Gastroesophageal sphincter (tissue), 4 donors: ENCODE measurements around the gene MYL10. TPM values are rescaled to one million over a fixed set of nuclear protein-coding genes. Genes with fewer than 3 reads are reported as not detected.

Experiments used
- ATAC-seq: fragments of 150-250 bp; one replicate; pipeline ENCODE4 v1.9.1; 2016; ENCODE audit warnings: mild to moderate bottlenecking, moderate library complexity
- H3K27ac ChIP-seq, 4 donors: fragments of 200-600 bp; sonication (generic) in 3 of 4; 1 replicate in 3 of 4; 2 replicates in 1 of 4; pipeline ENCODE4 v1.5.1; 2016 to 2019
- H3K27me3 ChIP-seq: fragments of 200-600 bp; sonication (generic); one replicate; pipeline ENCODE4 v1.5.1; 2019
- H3K36me3 ChIP-seq, 2 donors: fragments of 200-600 bp; sonication (generic); one replicate each; pipeline ENCODE4 v1.5.1; 2019; ENCODE audit warnings: control low read depth in 1 of 2
- H3K4me1 ChIP-seq, 3 donors: fragments of 200-600 bp; sonication (generic); 1 replicate in 2 of 3; 2 replicates in 1 of 3; pipeline ENCODE4 v1.5.1; 2016 to 2019; ENCODE audit warnings: control low read depth in 2 of 3
- H3K4me3 ChIP-seq, 2 donors: fragments of 200-600 bp; sonication (generic); one replicate each; pipeline ENCODE4 v1.5.1; 2019; ENCODE audit warnings: mild to moderate bottlenecking in 1 of 2, moderate library complexity in 1 of 2
- H3K9me3 ChIP-seq, 3 donors: fragments of 200-600 bp; sonication (generic); one replicate each; pipeline ENCODE4 v1.5.1; 2017 to 2019; ENCODE audit warnings: control low read depth in 2 of 3
- EP300 ChIP-seq: sonication (generic); formaldehyde crosslinking; IDR thresholded peaks from one replicate; pipeline ENCODE4 v1.6.1; 2017; ENCODE audit warnings: antibody characterized with exemption, mild to moderate bottlenecking
- POLR2A ChIP-seq, 2 donors: fragments of 450-650 bp; IDR thresholded peaks; one replicate each; pipeline ENCODE4 v1.6.1; 2017; ENCODE audit warnings: antibody characterized with exemption in 2 of 2, mild to moderate bottlenecking in 2 of 2, moderate library complexity in 1 of 2
- POLR2AphosphoS5 ChIP-seq: sonication (generic); formaldehyde crosslinking; IDR thresholded peaks from one replicate; pipeline ENCODE4 v1.6.1; 2017; ENCODE audit warnings: antibody characterized with exemption
- WGBS, 2 donors: methylation state at CpG; one replicate each; pipeline ENCODE4 v1.1.5; 2018; ENCODE audit warnings: low coverage in 1 of 2; 5-methylcytosine and 5-hydroxymethylcytosine counted together
- total RNA-seq, 4 donors: library from RNA; depleted of rRNA; stranded (reverse); fragments of >200 nt; gene quantifications; one replicate each; pipeline ENCODE4 v1.1.0, GENCODE V29; 2016
- TF ChIP-seq, protein P1 (sequence below), 4 experiments: fragments of 200-600 bp in 2 of 4; fragments of 450-650 bp in 2 of 4; sonication (generic) in 1 of 4; IDR thresholded peaks; one replicate each; pipeline ENCODE4 v1.5.1; 2017 to 2019; ENCODE audit warnings: antibody characterized with exemption in 4 of 4, mild to moderate bottlenecking in 2 of 4, moderate library complexity in 2 of 4

MYL10 gene
- total RNA-seq, 4 donors from 2014 or later: not detected

DNA sequence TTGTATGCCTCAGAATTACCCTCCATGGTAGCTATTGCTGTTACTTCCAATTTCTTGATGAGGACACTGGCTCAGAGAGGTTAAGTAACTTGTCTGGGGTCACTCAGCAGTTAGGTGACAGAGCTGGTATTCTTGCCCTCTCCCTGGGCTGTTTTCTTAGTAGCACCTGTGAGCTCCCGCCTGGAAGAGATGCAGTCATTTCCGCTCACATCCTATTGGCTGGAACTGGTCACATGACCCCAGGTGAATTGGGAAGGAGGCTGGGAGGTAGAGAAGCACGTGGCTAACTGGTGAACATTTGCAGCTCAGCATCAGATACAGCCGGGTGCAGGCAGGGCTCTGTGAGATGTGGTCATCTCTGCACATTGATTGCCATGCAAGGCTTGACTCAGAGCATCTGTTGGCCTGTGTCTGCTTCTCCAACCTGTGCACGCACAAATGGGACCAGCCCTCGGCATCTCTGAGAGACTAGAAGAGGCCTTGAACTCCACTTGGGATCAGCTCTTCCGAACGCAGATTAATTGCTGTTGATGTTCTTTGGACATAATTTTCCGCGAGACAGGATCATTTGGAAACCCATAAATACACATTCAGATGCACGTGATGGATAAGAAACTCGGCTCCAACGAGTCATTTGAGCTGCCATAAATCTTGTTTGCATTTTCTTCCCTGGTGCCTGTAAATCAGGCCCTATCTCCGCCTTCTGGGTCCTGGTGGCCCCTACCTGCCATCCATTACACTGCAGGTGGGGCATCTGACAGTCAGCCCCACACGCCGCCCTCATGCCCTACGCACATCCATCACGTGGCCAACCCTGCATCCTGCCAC lies 42.8 kb downstream of the MYL10 start:
- H3K36me3 ChIP-seq: no peaks in the 10 kb centered on the region
- peaks cover 9% of the 10 kb centered on the region for H3K27me3 ChIP-seq
- no peak for ATAC-seq
- no peak overlapping the region for H3K4me3 ChIP-seq
- H3K9me3 ChIP-seq: peaks cover 0 to 9% (median 0%) of the 10 kb centered on the region in 3 donors
- 56 to 67% methylated on average over 11 to 14 of the region's 18 CpGs for WGBS, 2 donors
- no peaks in the 10 kb centered on the region for H3K4me1 ChIP-seq
- TF ChIP-seq POLR2AphosphoS5: no peak
- no peak for TF ChIP-seq POLR2A (IDR thresholded peaks at IDR 0.05)
- TF ChIP-seq, protein P1, sequence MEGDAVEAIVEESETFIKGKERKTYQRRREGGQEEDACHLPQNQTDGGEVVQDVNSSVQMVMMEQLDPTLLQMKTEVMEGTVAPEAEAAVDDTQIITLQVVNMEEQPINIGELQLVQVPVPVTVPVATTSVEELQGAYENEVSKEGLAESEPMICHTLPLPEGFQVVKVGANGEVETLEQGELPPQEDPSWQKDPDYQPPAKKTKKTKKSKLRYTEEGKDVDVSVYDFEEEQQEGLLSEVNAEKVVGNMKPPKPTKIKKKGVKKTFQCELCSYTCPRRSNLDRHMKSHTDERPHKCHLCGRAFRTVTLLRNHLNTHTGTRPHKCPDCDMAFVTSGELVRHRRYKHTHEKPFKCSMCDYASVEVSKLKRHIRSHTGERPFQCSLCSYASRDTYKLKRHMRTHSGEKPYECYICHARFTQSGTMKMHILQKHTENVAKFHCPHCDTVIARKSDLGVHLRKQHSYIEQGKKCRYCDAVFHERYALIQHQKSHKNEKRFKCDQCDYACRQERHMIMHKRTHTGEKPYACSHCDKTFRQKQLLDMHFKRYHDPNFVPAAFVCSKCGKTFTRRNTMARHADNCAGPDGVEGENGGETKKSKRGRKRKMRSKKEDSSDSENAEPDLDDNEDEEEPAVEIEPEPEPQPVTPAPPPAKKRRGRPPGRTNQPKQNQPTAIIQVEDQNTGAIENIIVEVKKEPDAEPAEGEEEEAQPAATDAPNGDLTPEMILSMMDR (IDR thresholded peaks at IDR 0.05): no peak
- TF ChIP-seq EP300: no peak
- no peak overlapping the region for H3K27ac ChIP-seq

DNA sequence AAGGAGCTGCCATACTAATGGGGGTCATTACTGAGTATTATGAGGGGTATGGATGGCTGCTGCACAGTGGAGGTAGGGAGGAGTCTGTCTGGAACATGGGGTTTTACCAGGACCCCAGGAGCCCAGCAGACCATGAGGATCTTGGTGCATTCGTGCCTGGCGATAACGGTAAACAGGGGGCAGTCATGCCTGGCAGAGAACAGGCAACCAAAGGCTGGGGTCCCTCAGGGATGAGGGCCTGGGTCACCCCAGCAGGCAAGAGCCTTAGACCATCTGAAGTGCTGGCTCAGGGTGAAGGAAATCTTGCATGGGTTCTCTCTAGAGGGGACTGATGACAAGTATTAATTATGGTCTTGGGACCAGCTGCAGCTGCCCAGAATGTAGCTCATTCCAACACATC lies 46.1 kb downstream of the MYL10 start:
- TF ChIP-seq POLR2A (IDR thresholded peaks at IDR 0.05) (no peak), EP300 (no peak), POLR2AphosphoS5 (no peak)
- TF ChIP-seq, protein P1 (IDR thresholded peaks at IDR 0.05): no peak
- ATAC-seq: no peak
- 83 to 92% methylated on average over 3 of the region's 3 CpGs for WGBS, 2 donors

DNA sequence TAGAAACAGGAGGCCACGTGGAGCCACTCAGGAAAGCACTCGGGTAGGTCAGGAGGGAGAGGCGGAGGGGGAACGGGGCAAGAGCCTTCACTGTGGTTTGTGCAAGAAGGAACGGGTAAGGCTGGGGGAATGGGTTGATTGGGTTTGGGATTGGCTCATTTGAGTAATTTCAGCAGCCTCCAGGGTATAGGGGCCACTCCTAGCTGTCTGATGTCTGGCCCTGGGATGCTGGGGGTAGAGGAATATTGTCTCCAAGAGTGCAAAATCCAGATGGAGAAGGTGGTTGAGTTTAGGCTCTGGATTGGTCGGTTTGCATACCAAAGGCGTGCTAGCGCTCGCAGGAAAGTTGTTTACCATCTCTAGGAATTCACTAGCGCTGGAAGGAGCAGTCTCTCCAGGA lies 47.2 kb downstream of the MYL10 start:
- TF ChIP-seq POLR2AphosphoS5 (no peak), POLR2A (IDR thresholded peaks at IDR 0.05) (no peak), EP300 (no peak)
- TF ChIP-seq, protein P1 (IDR thresholded peaks at IDR 0.05): no peak
- H3K36me3 ChIP-seq: no peaks in the 10 kb centered on the region
- H3K4me1 ChIP-seq: no peaks in the 10 kb centered on the region
- peaks cover 0 to 9% (median 0%) of the 10 kb centered on the region in 3 donors for H3K9me3 ChIP-seq
- H3K27me3 ChIP-seq: peaks cover 37% of the 10 kb centered on the region
- no peak for ATAC-seq
- H3K27ac ChIP-seq: no peak overlapping the region
- 42 to 58% methylated on average over 4 to 9 of the region's 10 CpGs for WGBS, 2 donors
- H3K4me3 ChIP-seq: no peak overlapping the region

More for the DNA sequence above, 46.1 kb downstream of the MYL10 start:
- H3K9me3 ChIP-seq: peaks cover 0 to 9% (median 0%) of the 10 kb centered on the region in 3 donors
- H3K27me3 ChIP-seq: peaks cover 27% of the 10 kb centered on the region
- no peak overlapping the region for H3K27ac ChIP-seq
- H3K4me3 ChIP-seq: no peak overlapping the region
- H3K4me1 ChIP-seq: no peaks in the 10 kb centered on the region
- no peaks in the 10 kb centered on the region for H3K36me3 ChIP-seq

DNA sequence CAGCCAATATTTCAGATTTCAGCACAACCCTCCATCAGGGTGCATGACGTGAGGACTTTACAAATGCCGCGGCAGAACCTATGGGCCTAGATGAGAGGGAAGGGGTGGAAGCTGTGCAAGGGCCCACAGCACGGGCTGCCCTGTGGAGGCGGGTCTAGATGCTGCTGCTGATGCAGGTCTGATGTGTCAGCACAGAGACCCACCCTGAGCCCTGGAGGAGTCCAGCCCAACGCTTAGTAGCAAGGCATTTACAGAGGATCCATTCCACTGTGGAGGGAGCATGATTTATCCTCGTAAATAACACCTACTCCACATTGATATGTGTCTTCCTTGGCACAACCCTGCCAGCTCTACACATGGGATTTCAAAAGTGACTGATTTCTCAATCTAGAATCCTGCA lies 48.5 kb downstream of the MYL10 start:
- Histone ChIP-seq H3K9me3 (peaks cover 0 to 9% (median 0%) of the 10 kb centered on the region in 3 donors), H3K4me3 (no peak overlapping the region), H3K27ac (no peak overlapping the region), H3K4me1 (no peaks in the 10 kb centered on the region), H3K36me3 (no peaks in the 10 kb centered on the region), H3K27me3 (peaks cover 44% of the 10 kb centered on the region)
- no peak for ATAC-seq
- 79 to 94% methylated on average over 3 of the region's 7 CpGs for WGBS, 2 donors
- TF ChIP-seq EP300 (no peak), POLR2AphosphoS5 (no peak), POLR2A (IDR thresholded peaks at IDR 0.05) (no peak)
- TF ChIP-seq, protein P1 (IDR thresholded peaks at IDR 0.05): no peak

DNA sequence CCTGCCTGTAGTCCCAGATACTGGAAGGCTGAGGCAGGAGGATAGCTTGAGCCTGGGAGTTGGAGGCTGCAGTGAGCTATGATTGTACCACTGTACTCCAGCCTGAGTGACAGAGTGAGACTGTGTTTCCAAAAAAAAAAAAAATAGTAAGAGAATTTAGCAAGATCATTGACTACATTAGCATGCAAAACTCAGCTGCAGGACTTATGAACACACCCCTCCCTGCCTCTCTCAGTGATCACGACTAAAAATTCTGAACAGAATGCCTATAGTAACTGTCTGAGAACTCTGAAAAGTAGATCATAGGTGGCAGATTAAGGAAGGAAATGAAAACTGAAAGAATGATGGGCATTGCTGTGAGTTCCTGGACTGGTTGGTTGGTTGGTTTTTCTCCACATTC lies 50.5 kb downstream of the MYL10 start:
- TF ChIP-seq, protein P1 (IDR thresholded peaks at IDR 0.05): no peak
- TF ChIP-seq POLR2AphosphoS5 (no peak), EP300 (no peak), POLR2A (IDR thresholded peaks at IDR 0.05) (no peak)
- 64 to 71% methylated on average over 1 of the region's 1 CpG for WGBS, 2 donors
- Histone ChIP-seq H3K4me1 (no peaks in the 10 kb centered on the region), H3K27ac (no peak overlapping the region), H3K4me3 (no peak overlapping the region), H3K9me3 (peaks cover 0 to 14% (median 0%) of the 10 kb centered on the region in 3 donors), H3K27me3 (peaks cover 51% of the 10 kb centered on the region), H3K36me3 (no peaks in the 10 kb centered on the region)
- ATAC-seq: no peak
